ENCODE measurements around the gene PGLYRP3. TPM values are rescaled to one million over a fixed set of nuclear protein-coding genes. Genes with fewer than 3 reads are reported as not detected.

The PGLYRP3 gene, protein sequence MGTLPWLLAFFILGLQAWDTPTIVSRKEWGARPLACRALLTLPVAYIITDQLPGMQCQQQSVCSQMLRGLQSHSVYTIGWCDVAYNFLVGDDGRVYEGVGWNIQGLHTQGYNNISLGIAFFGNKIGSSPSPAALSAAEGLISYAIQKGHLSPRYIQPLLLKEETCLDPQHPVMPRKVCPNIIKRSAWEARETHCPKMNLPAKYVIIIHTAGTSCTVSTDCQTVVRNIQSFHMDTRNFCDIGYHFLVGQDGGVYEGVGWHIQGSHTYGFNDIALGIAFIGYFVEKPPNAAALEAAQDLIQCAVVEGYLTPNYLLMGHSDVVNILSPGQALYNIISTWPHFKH
- total RNA-seq = not detected in 2 replicates

GRCh38 chr1:153312570-153313186, at the start of gene PGLYRP3:
Gene PGLYRP3, minus strand, starts transcription at chr1:153312952. Its CDS starts 2,287 bp downstream, at chr1:153310665.

GRCh38 chr1:153357853-153358690, 45.3 kb upstream of the PGLYRP3 start, which contains the start of gene S100A9:
Gene S100A9, plus strand, starts transcription at chr1:153357854. Its CDS starts 430 bp downstream, at chr1:153358284.

DNA sequence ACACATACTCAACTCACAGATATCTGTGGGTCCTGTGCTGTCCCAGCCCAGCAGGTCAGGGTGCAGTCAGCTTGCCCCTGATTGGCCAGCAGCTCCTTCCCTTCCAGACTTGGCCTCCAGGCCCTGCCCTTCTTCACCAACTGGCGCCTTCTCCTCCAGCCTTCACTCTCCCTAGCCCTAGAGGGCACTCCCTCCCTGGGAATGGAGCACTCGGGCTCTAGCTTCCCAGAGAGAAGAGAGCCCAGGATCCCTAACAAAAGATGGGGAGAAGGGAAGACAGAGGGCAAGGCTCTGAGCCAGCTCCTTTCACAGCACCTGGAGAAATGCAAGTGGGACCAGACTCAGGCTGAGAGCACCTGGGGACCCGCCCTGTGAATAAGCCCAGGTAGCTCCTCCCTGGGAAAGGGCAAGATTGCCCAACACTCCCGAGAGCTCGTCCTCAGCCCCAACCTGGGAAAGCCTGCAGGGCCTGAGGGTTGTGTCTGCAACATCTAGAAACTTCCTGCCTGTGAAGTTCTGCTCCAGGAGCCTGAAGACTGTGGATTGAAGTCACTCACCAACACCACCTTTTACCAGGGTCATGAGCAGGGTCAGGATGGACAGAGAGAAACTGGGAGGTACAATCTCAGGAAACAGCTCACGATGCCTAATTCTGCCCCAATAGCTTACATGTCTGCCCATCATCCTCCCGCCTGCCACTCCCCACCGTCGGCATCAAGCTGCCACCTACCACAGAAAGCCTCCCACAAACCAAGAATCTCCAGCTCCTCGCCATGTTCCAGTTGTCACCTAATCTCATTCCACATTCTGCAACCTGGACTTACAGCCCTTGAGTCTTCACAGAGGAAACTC, 36.0 kb upstream of the PGLYRP3 start, which contains the start of gene PGLYRP4:
TSS of gene PGLYRP4 (minus strand) at position 331 of the 852 bp plus-strand sequence. CDS start 909 bp downstream, outside the sequence.

DNA sequence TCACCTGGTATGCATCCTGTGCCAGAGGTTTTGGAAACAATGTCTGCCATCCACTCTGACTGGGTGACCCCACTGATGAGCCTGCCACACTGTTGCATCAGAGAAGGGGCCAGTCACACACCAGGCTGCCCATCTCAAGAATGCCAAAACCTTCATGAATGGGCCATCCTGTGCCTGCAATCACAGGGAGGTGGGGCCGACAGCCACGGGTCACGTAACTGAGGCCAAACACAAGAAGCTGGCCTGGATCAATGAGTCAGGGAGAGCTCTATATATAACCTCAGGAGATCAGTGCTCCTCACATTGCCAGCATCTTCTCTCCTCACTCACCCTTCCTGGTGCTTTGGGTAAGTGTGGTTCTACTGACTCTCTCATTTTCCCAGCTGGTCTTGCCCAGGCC, 53.4 kb downstream of the PGLYRP3 start, which contains the start of gene LORICRIN:
TSS of gene LORICRIN (plus strand) at position 301 of the 400 bp plus-strand sequence. CDS start 1,263 bp downstream, outside the sequence.

Other genes with a start within 250 kb of the PGLYRP3 start
- not detected in 2 replicates for gene SPRR2B, start 241.3 kb downstream of the PGLYRP3 start, total RNA-seq
- not detected in 2 replicates for gene SPRR2E, start 218.4 kb downstream of the PGLYRP3 start, total RNA-seq
- gene SPRR2F, start 199.4 kb downstream of the PGLYRP3 start, total RNA-seq = not detected in 2 replicates
- gene SPRR2G, start 162.1 kb downstream of the PGLYRP3 start, total RNA-seq = not detected in 2 replicates
- gene LELP1, start 109.5 kb downstream of the PGLYRP3 start, total RNA-seq = not detected in 2 replicates
- gene PRR9, start 95.4 kb downstream of the PGLYRP3 start, total RNA-seq = not detected in 2 replicates
- gene LORICRIN, start 53.3 kb downstream of the PGLYRP3 start, total RNA-seq = not detected in 2 replicates
- gene PGLYRP4, start 35.9 kb upstream of the PGLYRP3 start, total RNA-seq = not detected in 2 replicates
- 0.19 TPM in 1 of 2 replicates, not detected in the other for gene S100A9, start 44.9 kb upstream of the PGLYRP3 start, total RNA-seq
- not detected in 2 replicates for gene S100A12, start 62.7 kb upstream of the PGLYRP3 start, total RNA-seq
- not detected in 2 replicates for gene S100A8, start 78.1 kb upstream of the PGLYRP3 start, total RNA-seq
- not detected in 2 replicates for gene S100A7A, start 103.6 kb upstream of the PGLYRP3 start, total RNA-seq
- not detected in 2 replicates for gene S100A7, start 147.7 kb upstream of the PGLYRP3 start, total RNA-seq
- 2,220 and 2,797 TPM in 2 replicates for gene S100A6, start 223.0 kb upstream of the PGLYRP3 start, total RNA-seq
- 0.26 and 0.62 TPM in 2 replicates for gene S100A5, start 228.0 kb upstream of the PGLYRP3 start, total RNA-seq
- gene S100A4, start 232.9 kb upstream of the PGLYRP3 start, total RNA-seq = 462 and 473 TPM in 2 replicates
- gene S100A3, start 236.3 kb upstream of the PGLYRP3 start, total RNA-seq = 8.1 and 13.3 TPM in 2 replicates

Data from aortic smooth muscle cell (primary cell).